ENCODE measurements around the gene CCDC85A. TPM values are rescaled to one million over a fixed set of nuclear protein-coding genes. Genes with fewer than 3 reads are reported as not detected.

The CCDC85A gene
- polyA plus RNA-seq, 1 donor from 2014 or later: 24.7 TPM

DNA sequence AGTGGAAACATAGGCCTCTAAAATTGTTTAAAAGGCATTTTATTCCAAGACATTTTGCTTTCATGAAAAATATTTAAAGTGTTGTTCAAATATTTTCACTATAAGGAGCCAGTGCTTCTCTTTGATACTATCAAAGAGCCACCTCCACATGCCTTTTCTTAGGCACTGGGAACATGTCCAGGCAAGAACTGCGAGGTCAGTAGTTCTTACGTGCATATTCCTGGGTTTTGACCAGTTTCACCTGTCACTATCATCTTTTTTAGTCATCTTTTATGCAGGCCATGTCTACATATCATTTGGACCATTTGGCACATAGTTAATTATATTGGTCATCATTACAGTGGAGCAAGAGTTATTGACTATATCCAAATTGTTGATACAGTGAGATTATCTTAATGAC lies 195.3 kb downstream of the CCDC85A start:
- H3K9me3 ChIP-seq (ENCODE audit: low read length): no peaks in the 10 kb centered on the region
- H3K4me3 ChIP-seq (ENCODE audit: low read length): no peak overlapping the region
- no peak overlapping the region for H3K4me2 ChIP-seq (ENCODE audit: low read length)
- no peaks in the 10 kb centered on the region for H3K9me2 ChIP-seq (ENCODE audit: insufficient read depth, low read length)
- no peak overlapping the region for H3K9ac ChIP-seq (ENCODE audit: low read length)
- H3K27me3 ChIP-seq (ENCODE audit: insufficient read depth, low read depth, low read length): no peaks in the 10 kb centered on the region
- no peaks in the 10 kb centered on the region for H4K20me1 ChIP-seq (ENCODE audit: insufficient read depth)
- no peaks in the 10 kb centered on the region for H3K36me3 ChIP-seq (ENCODE audit: insufficient read depth, low read length)
- no peak overlapping the region for H3K27ac ChIP-seq (ENCODE audit: low read length)
- H3F3A ChIP-seq (ENCODE audit: insufficient read depth, low read length, poor library complexity, severe bottlenecking): no peaks in the 10 kb centered on the region
- H3K79me2 ChIP-seq (replicated peaks; ENCODE audit: insufficient read depth, low read length): no peaks in the 10 kb centered on the region
- no peak overlapping the region for H2AFZ ChIP-seq (ENCODE audit: low read depth, low read length)
- TF ChIP-seq, protein P1, sequence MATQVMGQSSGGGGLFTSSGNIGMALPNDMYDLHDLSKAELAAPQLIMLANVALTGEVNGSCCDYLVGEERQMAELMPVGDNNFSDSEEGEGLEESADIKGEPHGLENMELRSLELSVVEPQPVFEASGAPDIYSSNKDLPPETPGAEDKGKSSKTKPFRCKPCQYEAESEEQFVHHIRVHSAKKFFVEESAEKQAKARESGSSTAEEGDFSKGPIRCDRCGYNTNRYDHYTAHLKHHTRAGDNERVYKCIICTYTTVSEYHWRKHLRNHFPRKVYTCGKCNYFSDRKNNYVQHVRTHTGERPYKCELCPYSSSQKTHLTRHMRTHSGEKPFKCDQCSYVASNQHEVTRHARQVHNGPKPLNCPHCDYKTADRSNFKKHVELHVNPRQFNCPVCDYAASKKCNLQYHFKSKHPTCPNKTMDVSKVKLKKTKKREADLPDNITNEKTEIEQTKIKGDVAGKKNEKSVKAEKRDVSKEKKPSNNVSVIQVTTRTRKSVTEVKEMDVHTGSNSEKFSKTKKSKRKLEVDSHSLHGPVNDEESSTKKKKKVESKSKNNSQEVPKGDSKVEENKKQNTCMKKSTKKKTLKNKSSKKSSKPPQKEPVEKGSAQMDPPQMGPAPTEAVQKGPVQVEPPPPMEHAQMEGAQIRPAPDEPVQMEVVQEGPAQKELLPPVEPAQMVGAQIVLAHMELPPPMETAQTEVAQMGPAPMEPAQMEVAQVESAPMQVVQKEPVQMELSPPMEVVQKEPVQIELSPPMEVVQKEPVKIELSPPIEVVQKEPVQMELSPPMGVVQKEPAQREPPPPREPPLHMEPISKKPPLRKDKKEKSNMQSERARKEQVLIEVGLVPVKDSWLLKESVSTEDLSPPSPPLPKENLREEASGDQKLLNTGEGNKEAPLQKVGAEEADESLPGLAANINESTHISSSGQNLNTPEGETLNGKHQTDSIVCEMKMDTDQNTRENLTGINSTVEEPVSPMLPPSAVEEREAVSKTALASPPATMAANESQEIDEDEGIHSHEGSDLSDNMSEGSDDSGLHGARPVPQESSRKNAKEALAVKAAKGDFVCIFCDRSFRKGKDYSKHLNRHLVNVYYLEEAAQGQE (IDR thresholded peaks at IDR 0.05; ENCODE audit: borderline replicate concordance): no peak
- TF ChIP-seq TAF1 (IDR thresholded peaks at IDR 0.05; ENCODE audit: low read depth) (no peak), MXI1 (conservative IDR thresholded peaks at IDR 0.05; ENCODE audit: poor library complexity, severe bottlenecking) (no peak), RAD21 (conservative IDR thresholded peaks at IDR 0.05) (no peak), EP300 (conservative IDR thresholded peaks at IDR 0.05; ENCODE audit: poor library complexity, severe bottlenecking) (no peak), POLR2AphosphoS5 (IDR thresholded peaks at IDR 0.05) (no peak), SMC3 (conservative IDR thresholded peaks at IDR 0.05; ENCODE audit: poor library complexity) (no peak), EZH2 (IDR thresholded peaks at IDR 0.05; ENCODE audit: borderline replicate concordance, insufficient read depth, low read length, poor library complexity, severe bottlenecking) (no peak)
- TF ChIP-seq, protein P2, sequence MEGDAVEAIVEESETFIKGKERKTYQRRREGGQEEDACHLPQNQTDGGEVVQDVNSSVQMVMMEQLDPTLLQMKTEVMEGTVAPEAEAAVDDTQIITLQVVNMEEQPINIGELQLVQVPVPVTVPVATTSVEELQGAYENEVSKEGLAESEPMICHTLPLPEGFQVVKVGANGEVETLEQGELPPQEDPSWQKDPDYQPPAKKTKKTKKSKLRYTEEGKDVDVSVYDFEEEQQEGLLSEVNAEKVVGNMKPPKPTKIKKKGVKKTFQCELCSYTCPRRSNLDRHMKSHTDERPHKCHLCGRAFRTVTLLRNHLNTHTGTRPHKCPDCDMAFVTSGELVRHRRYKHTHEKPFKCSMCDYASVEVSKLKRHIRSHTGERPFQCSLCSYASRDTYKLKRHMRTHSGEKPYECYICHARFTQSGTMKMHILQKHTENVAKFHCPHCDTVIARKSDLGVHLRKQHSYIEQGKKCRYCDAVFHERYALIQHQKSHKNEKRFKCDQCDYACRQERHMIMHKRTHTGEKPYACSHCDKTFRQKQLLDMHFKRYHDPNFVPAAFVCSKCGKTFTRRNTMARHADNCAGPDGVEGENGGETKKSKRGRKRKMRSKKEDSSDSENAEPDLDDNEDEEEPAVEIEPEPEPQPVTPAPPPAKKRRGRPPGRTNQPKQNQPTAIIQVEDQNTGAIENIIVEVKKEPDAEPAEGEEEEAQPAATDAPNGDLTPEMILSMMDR (IDR thresholded peaks at IDR 0.05; ENCODE audit: poor library complexity, severe bottlenecking): no peak

DNA sequence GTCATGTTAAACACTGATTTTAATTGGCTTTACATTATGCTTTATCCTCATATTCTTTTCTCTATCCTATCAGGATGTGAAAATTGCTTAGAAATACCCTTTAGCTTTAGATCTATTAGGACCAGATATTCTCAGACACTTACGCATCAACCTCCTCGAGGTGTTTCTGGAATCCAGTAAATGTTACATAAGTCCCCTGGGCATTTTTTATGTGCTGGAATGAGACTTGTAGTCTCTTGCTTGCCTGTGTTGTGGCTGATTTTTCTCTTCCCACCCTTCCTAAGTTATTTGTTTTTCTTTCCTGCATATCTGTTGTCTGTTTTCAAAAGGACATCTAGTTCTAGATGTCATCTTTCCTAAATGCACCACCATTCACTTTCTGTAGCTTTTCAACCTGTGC lies 197.1 kb downstream of the CCDC85A start:
- Histone ChIP-seq H3K4me2 (ENCODE audit: low read length) (no peak overlapping the region), H3K9me2 (ENCODE audit: insufficient read depth, low read length) (no peaks in the 10 kb centered on the region), H3K9me3 (ENCODE audit: low read length) (no peaks in the 10 kb centered on the region), H3K27me3 (ENCODE audit: insufficient read depth, low read depth, low read length) (no peaks in the 10 kb centered on the region), H4K20me1 (ENCODE audit: insufficient read depth) (no peaks in the 10 kb centered on the region), H3K36me3 (ENCODE audit: insufficient read depth, low read length) (no peaks in the 10 kb centered on the region), H3F3A (ENCODE audit: insufficient read depth, low read length, poor library complexity, severe bottlenecking) (no peaks in the 10 kb centered on the region), H3K27ac (ENCODE audit: low read length) (no peak overlapping the region), H3K9ac (ENCODE audit: low read length) (no peak overlapping the region), H3K4me3 (ENCODE audit: low read length) (no peak overlapping the region), H2AFZ (ENCODE audit: low read depth, low read length) (no peak overlapping the region), H3K79me2 (replicated peaks; ENCODE audit: insufficient read depth, low read length) (no peaks in the 10 kb centered on the region)
- TF ChIP-seq SMC3 (conservative IDR thresholded peaks at IDR 0.05; ENCODE audit: poor library complexity) (no peak), MXI1 (conservative IDR thresholded peaks at IDR 0.05; ENCODE audit: poor library complexity, severe bottlenecking) (no peak), RAD21 (conservative IDR thresholded peaks at IDR 0.05) (no peak), POLR2AphosphoS5 (IDR thresholded peaks at IDR 0.05) (no peak), TAF1 (IDR thresholded peaks at IDR 0.05; ENCODE audit: low read depth) (no peak), EP300 (conservative IDR thresholded peaks at IDR 0.05; ENCODE audit: poor library complexity, severe bottlenecking) (no peak), EZH2 (IDR thresholded peaks at IDR 0.05; ENCODE audit: borderline replicate concordance, insufficient read depth, low read length, poor library complexity, severe bottlenecking) (no peak)
- TF ChIP-seq, protein P1 (IDR thresholded peaks at IDR 0.05; ENCODE audit: borderline replicate concordance): no peak
